ENCODE data around the gene ALDH9A1.

ALDH9A1 gene

GRCh38 chr1:165674599-165674998 is 23.8 kb downstream of the ALDH9A1 start:
- no peak for DNase-seq
- no peak for TF ChIP-seq CTCF (IDR thresholded peaks at IDR 0.05; ENCODE audit: low read depth, low read length)
- H3K36me3 ChIP-seq, result peaks cover 3% of the 10 kb centered on the region; the same call in 1 of the 2 replicates

DNA sequence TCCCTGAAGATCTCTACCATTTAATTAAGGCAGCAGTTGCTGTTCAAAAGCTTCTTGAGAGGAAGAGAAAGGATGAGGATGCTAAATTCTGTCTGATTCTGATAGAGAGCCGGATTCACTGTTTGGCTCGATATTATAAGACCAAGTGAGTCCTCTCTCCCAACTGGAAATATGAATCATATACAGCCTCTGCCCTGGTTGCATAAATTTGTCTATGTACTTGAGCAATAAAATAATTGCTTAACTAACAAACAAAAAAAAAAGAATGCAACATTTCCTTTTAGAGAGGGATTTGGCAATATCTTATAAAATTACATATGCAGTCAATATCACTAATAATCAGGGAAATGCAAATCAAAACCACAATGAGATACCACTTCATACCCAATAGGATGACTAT is 26.8 kb downstream of the ALDH9A1 start:
- no peak for TF ChIP-seq CTCF (IDR thresholded peaks at IDR 0.05; ENCODE audit: low read depth, low read length)
- Histone ChIP-seq H3K27me3 (no peaks in the 10 kb centered on the region), H3K4me3 (ENCODE audit: low read depth, low read length) (no peak overlapping the region), H3K4me1 (no peaks in the 10 kb centered on the region), H3K36me3 (peaks cover 13% of the 10 kb centered on the region), H3K9me3 (no peaks in the 10 kb centered on the region)
- DNase-seq, result no peak

More at GRCh38 chr1:165674599-165674998, 23.8 kb downstream of the ALDH9A1 start:
- Histone ChIP-seq H3K4me3 (ENCODE audit: low read depth, low read length) (no peak overlapping the region), H3K9me3 (no peaks in the 10 kb centered on the region), H3K27me3 (no peaks in the 10 kb centered on the region), H3K4me1 (no peaks in the 10 kb centered on the region)

DNA sequence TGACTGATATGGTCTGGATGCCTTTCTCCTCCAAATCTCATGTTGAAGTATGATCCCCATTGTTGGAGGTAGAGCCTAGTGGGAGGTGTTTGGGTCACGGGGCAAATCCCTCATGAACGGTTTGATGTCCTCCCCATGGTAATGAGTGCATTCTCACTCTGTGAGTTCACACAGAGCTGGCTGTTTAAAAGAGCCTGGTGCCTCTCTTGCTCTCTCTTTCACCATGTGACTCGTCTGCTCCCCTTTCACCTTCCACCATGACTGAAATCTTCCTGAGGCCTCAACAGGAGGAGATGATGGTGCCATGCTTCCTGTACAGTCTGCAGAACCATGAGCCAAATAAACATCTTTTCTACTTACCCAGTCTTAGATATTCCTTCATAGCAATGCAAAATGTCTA is 30.2 kb downstream of the ALDH9A1 start:
- no peak for DNase-seq
- Histone ChIP-seq H3K9me3 (no peaks in the 10 kb centered on the region), H3K4me1 (no peaks in the 10 kb centered on the region), H3K27me3 (no peaks in the 10 kb centered on the region), H3K36me3 (peaks cover 10% of the 10 kb centered on the region), H3K4me3 (ENCODE audit: low read depth, low read length) (no peak overlapping the region)
- TF ChIP-seq CTCF (IDR thresholded peaks at IDR 0.05; ENCODE audit: low read depth, low read length), result no peak

GRCh38 chr1:165666152-165666825 is 32.1 kb downstream of the ALDH9A1 start:
- DNase-seq, result no peak
- no peak for TF ChIP-seq CTCF (IDR thresholded peaks at IDR 0.05; ENCODE audit: low read depth, low read length)
- Histone ChIP-seq H3K27me3 (no peaks in the 10 kb centered on the region), H3K36me3 (peaks cover 10% of the 10 kb centered on the region), H3K9me3 (no peaks in the 10 kb centered on the region), H3K4me1 (no peaks in the 10 kb centered on the region), H3K4me3 (ENCODE audit: low read depth, low read length) (no peak overlapping the region)

DNA sequence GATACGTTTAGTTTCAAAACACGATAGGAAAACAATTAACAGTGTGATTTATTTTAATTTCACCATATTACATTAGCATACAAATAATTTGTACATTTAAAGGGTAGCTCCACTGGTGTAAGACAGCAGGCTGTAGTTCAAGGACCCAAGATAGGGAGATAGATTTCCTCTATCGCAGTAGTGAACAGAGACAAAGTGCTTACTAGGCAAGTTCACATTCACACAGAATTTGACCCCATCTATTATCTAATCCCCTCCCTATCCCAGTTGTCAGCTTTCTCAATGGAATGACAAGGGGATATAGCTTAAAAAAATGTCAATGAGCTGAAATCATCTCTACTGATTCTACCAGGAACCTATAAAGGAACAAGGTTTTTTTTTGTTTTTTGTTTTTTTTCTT is 36.2 kb downstream of the ALDH9A1 start:
- H3K36me3 ChIP-seq, result peaks cover 3% of the 10 kb centered on the region
- no peak for TF ChIP-seq CTCF (IDR thresholded peaks at IDR 0.05; ENCODE audit: low read depth, low read length)
- no peaks in the 10 kb centered on the region for H3K27me3 ChIP-seq
- H3K4me1 ChIP-seq, result no peaks in the 10 kb centered on the region
- H3K9me3 ChIP-seq, result no peaks in the 10 kb centered on the region
- no peak for DNase-seq
- H3K4me3 ChIP-seq (ENCODE audit: low read depth, low read length), result no peak overlapping the region

DNA sequence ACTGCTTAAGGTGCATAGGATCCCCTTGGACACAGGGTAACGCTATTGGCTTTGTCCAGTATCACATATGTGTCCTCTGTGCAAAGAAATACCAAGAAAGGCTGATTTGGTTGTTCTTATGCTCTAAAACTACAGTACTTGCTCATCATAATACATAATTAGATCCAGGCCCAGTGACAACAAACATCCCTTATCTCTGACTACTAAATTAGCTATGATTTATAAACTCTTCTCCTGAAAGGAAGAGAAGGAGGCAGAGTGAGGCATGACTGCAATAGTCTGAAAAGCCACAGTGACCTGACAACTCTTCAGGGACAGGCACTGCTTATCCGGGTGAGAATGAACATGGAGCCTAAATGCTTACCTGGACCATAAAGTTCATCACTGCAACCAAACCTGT is 36.7 kb downstream of the ALDH9A1 start:
- H3K4me1 ChIP-seq, result no peaks in the 10 kb centered on the region
- H3K4me3 ChIP-seq (ENCODE audit: low read depth, low read length), result no peak overlapping the region
- no peak for DNase-seq
- no peak for TF ChIP-seq CTCF (IDR thresholded peaks at IDR 0.05; ENCODE audit: low read depth, low read length)
- no peaks in the 10 kb centered on the region for H3K36me3 ChIP-seq
- no peaks in the 10 kb centered on the region for H3K27me3 ChIP-seq
- H3K9me3 ChIP-seq, result no peaks in the 10 kb centered on the region
